Hepatocyte (in vitro differentiated cells): Measurements from ENCODE around the gene PDSS2. TPM values are rescaled to one million over a fixed set of nuclear protein-coding genes. Genes with fewer than 3 reads are reported as not detected.

ENCODE experiments used
- DNase-seq: peaks from one replicate; pipeline ENCODE4 v3.0.0-alpha.2; 2016; ENCODE audit warnings: low spot score
- H2AFZ ChIP-seq: fragments of 200-600 bp; sonication (generic); 2 replicates; pipeline ENCODE4 v1.6.0; 2016; ENCODE audit warnings: antibody characterized with exemption, mild to moderate bottlenecking
- H3K27ac ChIP-seq: fragments of 200-600 bp; sonication (generic); 2 replicates; pipeline ENCODE4 v1.5.1; 2016; ENCODE audit warnings: mild to moderate bottlenecking
- H3K27me3 ChIP-seq: fragments of 200-600 bp; sonication (generic); 2 replicates; pipeline ENCODE4 v1.6.1; 2016
- H3K36me3 ChIP-seq: fragments of 200-600 bp; sonication (generic); replicated peaks from 2 replicates; pipeline ENCODE4 v1.5.1; 2016; ENCODE audit warnings: low read depth; ENCODE audit not compliant: insufficient read depth
- H3K4me1 ChIP-seq: fragments of 200-600 bp; sonication (generic); 2 replicates; pipeline ENCODE4 v1.5.1; 2016; ENCODE audit warnings: mild to moderate bottlenecking, moderate library complexity; ENCODE audit not compliant: insufficient read depth
- H3K4me2 ChIP-seq: fragments of 200-600 bp; sonication (generic); 2 replicates; pipeline ENCODE4 v1.6.0; 2016
- H3K4me3 ChIP-seq: fragments of 200-600 bp; sonication (generic); 2 replicates; pipeline ENCODE4 v1.5.1; 2016; ENCODE audit warnings: mild to moderate bottlenecking
- H3K79me2 ChIP-seq: fragments of 200-600 bp; sonication (generic); 2 replicates; pipeline ENCODE4 v1.6.0; 2017; ENCODE audit warnings: mild to moderate bottlenecking
- H3K9me2 ChIP-seq: fragments of 200-600 bp; sonication (generic); replicated peaks from 2 replicates; pipeline ENCODE4 v1.6.0; 2017; ENCODE audit warnings: mild to moderate bottlenecking; ENCODE audit not compliant: insufficient read depth
- H3K9me3 ChIP-seq: fragments of 200-600 bp; sonication (generic); 2 replicates; pipeline ENCODE4 v1.5.1; 2016; ENCODE audit warnings: low read depth, mild to moderate bottlenecking
- H4K20me1 ChIP-seq: fragments of 200-600 bp; sonication (generic); 2 replicates; pipeline ENCODE4 v1.6.0; 2016; ENCODE audit warnings: mild to moderate bottlenecking; ENCODE audit not compliant: insufficient read depth, poor library complexity, severe bottlenecking
- EZH2 ChIP-seq: fragments of 200-600 bp; sonication (generic); IDR thresholded peaks from 2 replicates; pipeline ENCODE4 v1.6.1; 2016; ENCODE audit warnings: antibody characterized with exemption, mild to moderate bottlenecking, borderline replicate concordance
- EZH2phosphoT487 ChIP-seq: fragments of 200-600 bp; sonication (generic); IDR thresholded peaks from one replicate; pipeline ENCODE4 v1.6.1; 2018; ENCODE audit warnings: antibody characterized with exemption, mild to moderate bottlenecking, low read depth, moderate library complexity; ENCODE audit not compliant: unreplicated experiment, severe bottlenecking
- WGBS: methylation state at CpG from one replicate; pipeline ENCODE4 v1.1.6; 2016; ENCODE audit warnings: low lambda C conversion rate; ENCODE audit errors: missing lambda C conversion rate; 5-methylcytosine and 5-hydroxymethylcytosine counted together
- polyA plus RNA-seq: library from polyadenylated mRNA; unstranded; fragments of >200 nt; fragmentation: Nextera tagmentation; extraction: Ambion mirVana; gene quantifications from 2 replicates; pipeline ENCODE4 v1.2.1, GENCODE V29; 2016
- total RNA-seq: library from RNA; depleted of rRNA; stranded (reverse); fragments of >200 nt; gene quantifications from 2 replicates; pipeline ENCODE4 v1.2.3, GENCODE V29; 2014
- TF ChIP-seq, protein P1 (sequence below): fragments of 200-600 bp; sonication (generic); IDR thresholded peaks from 2 replicates; pipeline ENCODE4 v1.5.1; 2016; ENCODE audit warnings: antibody characterized with exemption, mild to moderate bottlenecking; ENCODE audit not compliant: poor library complexity

The PDSS2 gene
- total and polyA plus RNA-seq, 2 experiments from 2014 or later: 15.3 to 18.2 TPM

DNA sequence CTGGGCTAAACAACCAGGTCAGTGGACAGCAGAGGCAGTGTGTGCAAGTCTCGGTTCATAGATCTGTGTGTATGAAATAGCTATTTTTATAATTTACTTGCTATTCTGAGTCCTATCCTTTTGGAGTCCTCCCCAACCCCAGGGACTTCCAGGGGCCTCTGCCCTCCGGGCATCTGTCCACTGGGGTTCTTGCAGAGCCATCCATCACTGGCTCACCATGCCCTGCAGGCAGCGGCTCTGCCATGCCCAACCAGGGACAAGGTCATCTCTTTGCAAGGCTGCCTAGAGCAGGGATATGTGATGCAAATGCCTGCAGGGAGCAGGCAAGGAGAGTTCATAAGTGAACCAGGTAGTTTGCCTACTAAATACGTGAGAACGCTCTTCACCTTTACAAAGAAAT, 333.6 kb downstream of the PDSS2 start:
- Histone ChIP-seq H3K4me1 (peaks cover 4% of the 10 kb centered on the region), H3K9me3 (no peaks in the 10 kb centered on the region), H3K36me3 (no peaks in the 10 kb centered on the region), H3K4me3 (no peak overlapping the region), H4K20me1 (no peaks in the 10 kb centered on the region), H3K79me2 (no peaks in the 10 kb centered on the region), H3K4me2 (no peak overlapping the region), H3K9me2 (no peaks in the 10 kb centered on the region), H2AFZ (no peak overlapping the region), H3K27ac (no peak overlapping the region), H3K27me3 (no peaks in the 10 kb centered on the region)
- 89% methylated on average over 5 of the region's 5 CpGs for WGBS
- DNase-seq: no peak
- TF ChIP-seq, protein P1, sequence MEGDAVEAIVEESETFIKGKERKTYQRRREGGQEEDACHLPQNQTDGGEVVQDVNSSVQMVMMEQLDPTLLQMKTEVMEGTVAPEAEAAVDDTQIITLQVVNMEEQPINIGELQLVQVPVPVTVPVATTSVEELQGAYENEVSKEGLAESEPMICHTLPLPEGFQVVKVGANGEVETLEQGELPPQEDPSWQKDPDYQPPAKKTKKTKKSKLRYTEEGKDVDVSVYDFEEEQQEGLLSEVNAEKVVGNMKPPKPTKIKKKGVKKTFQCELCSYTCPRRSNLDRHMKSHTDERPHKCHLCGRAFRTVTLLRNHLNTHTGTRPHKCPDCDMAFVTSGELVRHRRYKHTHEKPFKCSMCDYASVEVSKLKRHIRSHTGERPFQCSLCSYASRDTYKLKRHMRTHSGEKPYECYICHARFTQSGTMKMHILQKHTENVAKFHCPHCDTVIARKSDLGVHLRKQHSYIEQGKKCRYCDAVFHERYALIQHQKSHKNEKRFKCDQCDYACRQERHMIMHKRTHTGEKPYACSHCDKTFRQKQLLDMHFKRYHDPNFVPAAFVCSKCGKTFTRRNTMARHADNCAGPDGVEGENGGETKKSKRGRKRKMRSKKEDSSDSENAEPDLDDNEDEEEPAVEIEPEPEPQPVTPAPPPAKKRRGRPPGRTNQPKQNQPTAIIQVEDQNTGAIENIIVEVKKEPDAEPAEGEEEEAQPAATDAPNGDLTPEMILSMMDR: no peak
- TF ChIP-seq EZH2 (no peak), EZH2phosphoT487 (no peak)

DNA sequence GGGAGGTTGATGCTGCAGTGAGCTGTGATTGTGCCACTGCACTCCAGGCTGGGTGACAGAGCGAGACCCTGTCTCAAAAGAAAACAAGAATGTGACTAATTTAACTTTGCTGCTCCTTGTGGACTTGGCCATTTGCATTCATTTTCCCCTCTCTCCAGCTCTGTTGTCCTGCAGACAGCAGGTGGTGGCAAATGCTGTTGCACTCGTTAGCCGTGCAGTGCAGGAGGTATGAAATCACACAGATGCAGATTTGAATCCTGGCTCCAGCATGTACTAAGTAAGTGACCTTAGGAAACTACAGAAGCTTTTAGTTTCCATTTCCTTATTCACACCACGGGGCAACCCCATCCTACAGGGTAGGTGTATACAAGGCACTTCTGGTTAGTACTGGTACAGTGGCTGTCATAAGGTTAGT, 334.4 kb downstream of the PDSS2 start:
- no peak overlapping the region for H2AFZ ChIP-seq
- no peak overlapping the region for H3K4me2 ChIP-seq
- H3K4me1 ChIP-seq: peaks cover 4% of the 10 kb centered on the region
- DNase-seq: no peak
- H3K36me3 ChIP-seq: no peaks in the 10 kb centered on the region
- 47% methylated on average over 4 of the region's 4 CpGs for WGBS
- TF ChIP-seq, protein P1: no peak
- TF ChIP-seq EZH2 (no peak), EZH2phosphoT487 (no peak)
- no peak overlapping the region for H3K27ac ChIP-seq
- H3K4me3 ChIP-seq: no peak overlapping the region
- no peaks in the 10 kb centered on the region for H3K79me2 ChIP-seq
- no peaks in the 10 kb centered on the region for H4K20me1 ChIP-seq
- no peaks in the 10 kb centered on the region for H3K9me2 ChIP-seq
- H3K27me3 ChIP-seq: no peaks in the 10 kb centered on the region
- no peaks in the 10 kb centered on the region for H3K9me3 ChIP-seq

DNA sequence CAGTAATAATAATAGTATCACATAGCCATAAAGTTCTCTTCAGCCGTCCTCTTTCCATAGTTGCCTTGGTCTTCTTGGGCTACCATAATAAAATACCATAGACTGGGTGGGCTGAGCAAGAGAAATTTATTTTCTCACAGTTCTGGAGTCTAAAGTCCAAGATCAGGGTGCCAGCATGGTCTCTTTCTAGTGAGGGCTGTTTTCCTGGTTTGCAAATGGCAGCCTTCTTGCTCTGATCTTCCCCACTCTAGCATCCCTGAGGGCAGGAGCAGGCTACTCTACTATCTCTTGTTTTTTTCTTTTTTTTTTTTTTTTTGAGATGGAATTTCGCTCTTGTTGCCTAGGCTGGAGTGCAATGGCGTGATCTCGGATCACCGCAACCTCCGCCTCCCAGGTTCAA, 335.9 kb downstream of the PDSS2 start:
- no peak for DNase-seq
- no peaks in the 10 kb centered on the region for H3K9me2 ChIP-seq
- no peaks in the 10 kb centered on the region for H3K79me2 ChIP-seq
- no peaks in the 10 kb centered on the region for H3K36me3 ChIP-seq
- no peak overlapping the region for H3K4me3 ChIP-seq
- TF ChIP-seq EZH2phosphoT487 (no peak), EZH2 (no peak)
- no peak overlapping the region for H3K4me2 ChIP-seq
- H3K9me3 ChIP-seq: no peaks in the 10 kb centered on the region
- H3K27ac ChIP-seq: no peak overlapping the region
- H2AFZ ChIP-seq: no peak overlapping the region
- H3K4me1 ChIP-seq: no peaks in the 10 kb centered on the region
- H3K27me3 ChIP-seq: no peaks in the 10 kb centered on the region
- no peaks in the 10 kb centered on the region for H4K20me1 ChIP-seq
- WGBS: 93% methylated on average over 6 of the region's 6 CpGs

DNA sequence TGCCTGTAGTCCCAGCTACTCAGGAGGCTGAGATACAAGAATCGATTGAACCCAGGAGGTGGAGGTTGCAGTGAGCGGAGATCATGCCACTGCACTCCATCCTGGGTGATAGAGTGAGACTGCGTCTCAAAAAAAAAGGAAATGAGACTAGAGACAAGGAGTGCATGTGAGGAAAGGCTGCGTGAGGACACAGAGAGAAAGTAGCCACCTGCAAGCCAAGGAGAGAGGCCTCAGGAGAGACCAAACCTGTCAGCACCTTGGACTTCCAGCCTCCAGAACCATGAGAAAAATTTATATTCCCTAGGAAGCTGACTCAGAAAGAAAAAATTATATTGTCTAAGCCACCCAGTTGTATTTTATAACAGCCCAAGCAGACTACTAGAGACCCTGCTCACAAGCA, 336.6 kb downstream of the PDSS2 start:
- H3K9me2 ChIP-seq: no peaks in the 10 kb centered on the region
- no peak overlapping the region for H3K4me3 ChIP-seq
- no peaks in the 10 kb centered on the region for H3K4me1 ChIP-seq
- H3K9me3 ChIP-seq: no peaks in the 10 kb centered on the region
- DNase-seq: no peak
- TF ChIP-seq EZH2 (no peak), EZH2phosphoT487 (no peak)
- TF ChIP-seq, protein P1: no peak
- H3K27ac ChIP-seq: no peak overlapping the region
- H3K27me3 ChIP-seq: peaks cover under 1% of the 10 kb centered on the region
- H3K36me3 ChIP-seq: no peaks in the 10 kb centered on the region
- no peaks in the 10 kb centered on the region for H3K79me2 ChIP-seq
- H2AFZ ChIP-seq: no peak overlapping the region
- H4K20me1 ChIP-seq: no peaks in the 10 kb centered on the region
- H3K4me2 ChIP-seq: no peak overlapping the region
- 96% methylated on average over 4 of the region's 4 CpGs for WGBS
